ENCODE measurements around the gene ABCA9. TPM values are rescaled to one million over a fixed set of nuclear protein-coding genes. Genes with fewer than 3 reads are reported as not detected.
"Not testable (repeated sequence)": the region's sequence is repeated elsewhere in the genome, so short reads cannot be mapped to it uniquely, and the experiment has no call there.

ABCA9 gene
- total RNA-seq, 1 experiment from 2014 or later, result not detected

GRCh38 chr17:68999743-69000142 is 61.0 kb downstream of the ABCA9 start:
- not testable (repeated sequence) for H4K8ac ChIP-seq (replicated peaks; ENCODE audit: insufficient read length, low read depth, low read length); H3K4ac ChIP-seq (ENCODE audit: low read depth, low read length); H2BK12ac ChIP-seq (ENCODE audit: insufficient read length, low read depth, low read length); H2BK15ac ChIP-seq (ENCODE audit: low read depth, low read length); H3K36me3 Mint-ChIP-seq (ENCODE audit: insufficient read depth in 1 of 3, low read depth in 3 of 3); H3K23ac ChIP-seq (ENCODE audit: insufficient read length, low read depth, low read length); H3K14ac ChIP-seq (ENCODE audit: insufficient read depth, low read length); H3K79me2 ChIP-seq (ENCODE audit: insufficient read depth, low read length); H4K91ac ChIP-seq (ENCODE audit: insufficient read length, low read depth, low read length); H3K4me2 ChIP-seq (ENCODE audit: insufficient read depth, insufficient read length, low read length); H3K9me3 Mint-ChIP-seq; H3T11ph ChIP-seq (ENCODE audit: low read length); H3K27ac Mint-ChIP-seq; H3K23me2 ChIP-seq (ENCODE audit: insufficient read length, low read depth, low read length, poor library complexity, severe bottlenecking); H4K20me1 ChIP-seq (ENCODE audit: control insufficient read depth, insufficient read depth, insufficient read length); H3K56ac ChIP-seq (ENCODE audit: insufficient read length, low read depth, low read length); H3K4me1 ChIP-seq (ENCODE audit: insufficient read depth, low read length); H3K27me3 Mint-ChIP-seq (ENCODE audit: low read depth); H3K27me3 ChIP-seq (ENCODE audit: insufficient read depth, low read length); H3K79me1 ChIP-seq (ENCODE audit: insufficient read depth, low read depth, low read length, poor library complexity, severe bottlenecking); H4K5ac ChIP-seq (ENCODE audit: insufficient read length, low read depth, low read length); DNase-seq; H3K27ac ChIP-seq (ENCODE audit: insufficient read length, low read depth, low read length); H3K9me3 ChIP-seq (ENCODE audit: control insufficient read depth, low read depth, low read length); H2BK20ac ChIP-seq (ENCODE audit: low read depth, low read length, poor library complexity, severe bottlenecking); H3K9ac ChIP-seq (ENCODE audit: extremely low read depth, insufficient read length, low read length); H2BK120ac ChIP-seq (ENCODE audit: low read depth, low read length, poor library complexity, severe bottlenecking); H2AFZ ChIP-seq (ENCODE audit: low read length); H3K4me1 Mint-ChIP-seq; H3K4me3 Mint-ChIP-seq; H3K18ac ChIP-seq (ENCODE audit: insufficient read length, low read depth, low read length); H2AK5ac ChIP-seq (ENCODE audit: insufficient read length, low read length); H2BK5ac ChIP-seq (ENCODE audit: insufficient read length, low read length)
- no CpG with 5 or more reads among the region's 3 CpGs for WGBS (ENCODE audit: extremely low coverage, insufficient read length, low lambda C conversion rate)

Measured in H9 (cell line).